HG02870 (cell line): ENCODE measurements around the gene MYOG.

Source experiments
- ATAC-seq: cut with Tn5 transposase; IDR thresholded peaks from one replicate; pipeline ENCODE4 v1.9.1; 2021; ENCODE audit warnings: mild to moderate bottlenecking, moderate library complexity; ENCODE audit not compliant: unreplicated experiment

MYOG gene

GRCh38 chr1:203117611-203118575 lies 32.1 kb upstream of the MYOG start:
- ATAC-seq, result no peak

GRCh38 chr1:203116091-203116820 lies 30.4 kb upstream of the MYOG start:
- no peak for ATAC-seq

GRCh38 chr1:203114202-203114601 lies 28.4 kb upstream of the MYOG start:
- no peak for ATAC-seq

GRCh38 chr1:203113308-203113707 lies 27.5 kb upstream of the MYOG start:
- no peak for ATAC-seq

- ATAC-seq, result no peak
Measured at GRCh38 chr1:203112475-203112874, 26.7 kb upstream of the MYOG start.

- no peak for ATAC-seq
Measured at GRCh38 chr1:203104789-203105390, 19.1 kb upstream of the MYOG start.

GRCh38 chr1:203103829-203104495 lies 18.1 kb upstream of the MYOG start:
- ATAC-seq, result no peak

- ATAC-seq, result no peak
Measured at GRCh38 chr1:203103216-203103615, 17.4 kb upstream of the MYOG start.

- no peak for ATAC-seq
Measured at GRCh38 chr1:203101813-203102634, 16.2 kb upstream of the MYOG start.

- ATAC-seq, result no peak
Measured at GRCh38 chr1:203100516-203100869, 14.7 kb upstream of the MYOG start.

- ATAC-seq, result no peak
Measured at GRCh38 chr1:203099805-203100515, 14.1 kb upstream of the MYOG start.

- ATAC-seq, result no peak
Measured at GRCh38 chr1:203098914-203099520, 13.2 kb upstream of the MYOG start.

GRCh38 chr1:203098445-203098844 lies 12.6 kb upstream of the MYOG start:
- no peak for ATAC-seq

GRCh38 chr1:203097001-203097400 lies 11.2 kb upstream of the MYOG start:
- ATAC-seq, result no peak

GRCh38 chr1:203096566-203096965 lies 10.8 kb upstream of the MYOG start:
- ATAC-seq, result no peak

- ATAC-seq, result no peak
Measured at GRCh38 chr1:203095061-203095690, 9.4 kb upstream of the MYOG start.

GRCh38 chr1:203093754-203094410 lies 8.1 kb upstream of the MYOG start:
- no peak for ATAC-seq

GRCh38 chr1:203091761-203092330 lies 6.0 kb upstream of the MYOG start:
- no peak for ATAC-seq
